H9 (cell line): ENCODE data around the gene ARAP2. TPM values are rescaled to one million over a fixed set of nuclear protein-coding genes. Genes with fewer than 3 reads are reported as not detected.

Experiments
- DNase-seq: peaks from one replicate; pipeline ENCODE4 v3.0.0-alpha.2; 2017
- H2AFZ ChIP-seq: one replicate; pipeline ENCODE4 v1.6.1; 2013; ENCODE audit warnings: mild to moderate bottlenecking, low read length, control low read depth, moderate library complexity
- H2AK5ac ChIP-seq: 2 replicates; pipeline ENCODE4 v1.6.1; 2013; ENCODE audit warnings: low read length, control low read depth, mixed read lengths; ENCODE audit not compliant: insufficient read length
- H2BK120ac ChIP-seq: one replicate; pipeline ENCODE4 v1.6.1; 2013; ENCODE audit warnings: low read depth, mild to moderate bottlenecking, low read length, control low read depth, inconsistent platforms; ENCODE audit not compliant: poor library complexity, severe bottlenecking
- H2BK12ac ChIP-seq: 2 replicates; pipeline ENCODE4 v1.6.1; 2013; ENCODE audit warnings: low read length, control low read depth, mixed read lengths, low read depth; ENCODE audit not compliant: insufficient read length
- H2BK15ac ChIP-seq: 2 replicates; pipeline ENCODE4 v1.6.1; 2013; ENCODE audit warnings: low read depth, low read length, control low read depth
- H2BK20ac ChIP-seq: one replicate; pipeline ENCODE4 v1.6.1; 2013; ENCODE audit warnings: low read depth, mild to moderate bottlenecking, low read length, control low read depth, inconsistent platforms; ENCODE audit not compliant: poor library complexity, severe bottlenecking
- H2BK5ac ChIP-seq: 2 replicates; pipeline ENCODE4 v1.6.1; 2013; ENCODE audit warnings: low read length, control low read depth, mixed read lengths; ENCODE audit not compliant: insufficient read length
- H3K14ac ChIP-seq: 2 replicates; pipeline ENCODE4 v1.6.1; 2013; ENCODE audit warnings: low read length, control low read depth; ENCODE audit not compliant: insufficient read depth
- H3K18ac ChIP-seq: 2 replicates; pipeline ENCODE4 v1.6.1; 2013; ENCODE audit warnings: low read depth, mild to moderate bottlenecking, mixed read lengths, low read length, control low read depth; ENCODE audit not compliant: insufficient read length
- H3K23ac ChIP-seq: 2 replicates; pipeline ENCODE4 v1.6.1; 2013; ENCODE audit warnings: low read length, control low read depth, mixed read lengths, low read depth; ENCODE audit not compliant: insufficient read length
- H3K23me2 ChIP-seq: 2 replicates; pipeline ENCODE4 v1.6.1; 2013; ENCODE audit warnings: low read depth, mild to moderate bottlenecking, mixed read lengths, low read length, control low read depth; ENCODE audit not compliant: insufficient read length, poor library complexity, severe bottlenecking
- H3K27ac ChIP-seq: 2 replicates; pipeline ENCODE4 v1.5.1; 2013; ENCODE audit warnings: low read length, control low read depth, mixed read lengths, low read depth; ENCODE audit not compliant: insufficient read length
- H3K27me3 ChIP-seq: 2 replicates; pipeline ENCODE4 v1.6.1; 2013; ENCODE audit warnings: low read length, control low read depth, inconsistent platforms; ENCODE audit not compliant: insufficient read depth
- H3K4ac ChIP-seq: 2 replicates; pipeline ENCODE4 v1.6.1; 2013; ENCODE audit warnings: low read depth, mild to moderate bottlenecking, control low read depth, inconsistent platforms, low read length, moderate library complexity
- H3K4me1 ChIP-seq: 2 replicates; pipeline ENCODE4 v1.6.1; 2013; ENCODE audit warnings: low read length, control low read depth, inconsistent platforms; ENCODE audit not compliant: insufficient read depth
- H3K4me2 ChIP-seq: 2 replicates; pipeline ENCODE4 v1.6.1; 2013; ENCODE audit warnings: low read length, control low read depth, mixed read lengths; ENCODE audit not compliant: insufficient read length, insufficient read depth
- H3K56ac ChIP-seq: 2 replicates; pipeline ENCODE4 v1.6.1; 2013; ENCODE audit warnings: low read depth, mild to moderate bottlenecking, mixed read lengths, low read length, control low read depth; ENCODE audit not compliant: insufficient read length
- H3K79me1 ChIP-seq: 2 replicates; pipeline ENCODE4 v1.6.1; 2013; ENCODE audit warnings: low read depth, mild to moderate bottlenecking, moderate library complexity, low read length, control low read depth, inconsistent platforms; ENCODE audit not compliant: insufficient read depth, poor library complexity, severe bottlenecking
- H3K79me2 ChIP-seq: 2 replicates; pipeline ENCODE4 v1.6.1; 2013; ENCODE audit warnings: low read length, control low read depth, inconsistent platforms; ENCODE audit not compliant: insufficient read depth
- H3K9ac ChIP-seq: 2 replicates; pipeline ENCODE4 v1.6.1; 2013; ENCODE audit warnings: low read length, control low read depth, mixed read lengths; ENCODE audit not compliant: insufficient read length; ENCODE audit errors: extremely low read depth
- H3K9me3 ChIP-seq: one replicate; pipeline ENCODE4 v1.6.1; 2013; ENCODE audit warnings: low read depth, low read length, inconsistent platforms; ENCODE audit not compliant: control insufficient read depth
- H3T11ph ChIP-seq: one replicate; pipeline ENCODE4 v1.6.1; 2013; ENCODE audit warnings: mild to moderate bottlenecking, low read length, control low read depth, inconsistent platforms
- H4K20me1 ChIP-seq: one replicate; pipeline ENCODE4 v1.6.1; 2013; ENCODE audit not compliant: control insufficient read depth, insufficient read length, insufficient read depth
- H4K5ac ChIP-seq: 2 replicates; pipeline ENCODE4 v1.6.1; 2013; ENCODE audit warnings: low read depth, mild to moderate bottlenecking, mixed read lengths, low read length, control low read depth; ENCODE audit not compliant: insufficient read length
- H4K8ac ChIP-seq: replicated peaks from 2 replicates; pipeline ENCODE4 v1.6.1; 2013; ENCODE audit warnings: low read length, control low read depth, mixed read lengths, low read depth; ENCODE audit not compliant: insufficient read length
- H4K91ac ChIP-seq: 2 replicates; pipeline ENCODE4 v1.6.1; 2013; ENCODE audit warnings: low read depth, mild to moderate bottlenecking, moderate library complexity, mixed read lengths, low read length, control low read depth; ENCODE audit not compliant: insufficient read length
- H3K27ac Mint-ChIP-seq, 3 experiments: 2 replicates in 2 of 3; 3 replicates in 1 of 3; pipeline ENCODE4 v1.8.0; 2020 to 2021; ENCODE audit warnings: mixed read lengths in 3 of 3, mild to moderate bottlenecking in 1 of 3, moderate library complexity in 1 of 3
- H3K27me3 Mint-ChIP-seq: 2 replicates; pipeline ENCODE4 v1.8.0; 2021; ENCODE audit warnings: low read depth, mild to moderate bottlenecking, moderate library complexity, mixed read lengths
- H3K36me3 Mint-ChIP-seq, 3 experiments: 2 replicates in 2 of 3; 3 replicates in 1 of 3; pipeline ENCODE4 v1.8.0; 2020 to 2021; ENCODE audit warnings: low read depth in 3 of 3, mixed read lengths in 3 of 3; ENCODE audit not compliant: insufficient read depth in 1 of 3
- H3K4me1 Mint-ChIP-seq, 2 experiments: 2 replicates each; pipeline ENCODE4 v1.8.0; 2020; ENCODE audit warnings: mixed read lengths in 2 of 2
- H3K4me3 Mint-ChIP-seq, 2 experiments: 2 replicates in 1 of 2; 3 replicates in 1 of 2; pipeline ENCODE4 v1.8.0; 2020 to 2021; ENCODE audit warnings: mild to moderate bottlenecking in 2 of 2, mixed read lengths in 2 of 2, moderate library complexity in 1 of 2
- H3K9me3 Mint-ChIP-seq, 2 experiments: 2 replicates in 1 of 2; 3 replicates in 1 of 2; pipeline ENCODE4 v1.8.0; 2020; ENCODE audit warnings: mild to moderate bottlenecking in 2 of 2, mixed read lengths in 2 of 2, moderate library complexity in 1 of 2
- CTCF ChIP-seq: fragments of 200-600 bp; sonication (generic); conservative IDR thresholded peaks from 3 replicates; pipeline ENCODE4 v1.8.0; 2021; ENCODE audit warnings: antibody characterized with exemption, mild to moderate bottlenecking
- WGBS: extraction: QIAGEN DNeasy Blood & Tissue Kit; methylation state at CpG from one replicate; pipeline ENCODE4 v1.1.7; 2013; ENCODE audit warnings: missing lambda C conversion rate, low lambda C conversion rate, mixed read lengths; ENCODE audit not compliant: insufficient read length; ENCODE audit errors: extremely low coverage; 5-methylcytosine and 5-hydroxymethylcytosine counted together
- total RNA-seq: library from RNA; stranded (reverse); gene quantifications from 2 replicates; pipeline ENCODE4 v1.2.1, GENCODE V29; 2021

The ARAP2 gene
- total RNA-seq, 1 experiment from 2014 or later, result 6.3 TPM

- Histone ChIP-seq H4K5ac (no peak overlapping the region), H3K56ac (no peak overlapping the region), H2AK5ac (no peak overlapping the region), H4K91ac (no peak overlapping the region), H3K23ac (no peak overlapping the region), H3K4me2 (no peak overlapping the region), H3T11ph (no peak overlapping the region), H3K27me3 (no peaks in the 10 kb centered on the region), H3K4ac (no peak overlapping the region), H3K9ac (no peak overlapping the region), H3K9me3 (no peaks in the 10 kb centered on the region), H2AFZ (no peak overlapping the region), H3K79me2 (no peaks in the 10 kb centered on the region), H3K14ac (no peak overlapping the region), H3K23me2 (no peaks in the 10 kb centered on the region), H4K8ac (no peak overlapping the region), H3K27ac (no peak overlapping the region), H3K79me1 (no peaks in the 10 kb centered on the region), H4K20me1 (no peaks in the 10 kb centered on the region), H2BK15ac (no peak overlapping the region), H3K4me1 (no peaks in the 10 kb centered on the region), H2BK5ac (no peak overlapping the region), H2BK120ac (no peak overlapping the region), H3K18ac (no peak overlapping the region), H2BK12ac (no peak overlapping the region), H2BK20ac (no peak overlapping the region)
- Mint-ChIP-seq H3K27ac (no peak overlapping the region), H3K4me3 (no peak overlapping the region), H3K36me3 (no peaks in the 10 kb centered on the region), H3K4me1 (peaks cover 7 to 8% of the 10 kb centered on the region in 2 experiments), H3K27me3 (no peaks in the 10 kb centered on the region), H3K9me3 (no peaks in the 10 kb centered on the region)
- TF ChIP-seq CTCF, result peak; percentile 79
- DNase-seq, result no peak
- no CpG with 5 or more reads among the region's 4 CpGs for WGBS
Observed at GRCh38 chr4:36187723-36188333, 56.5 kb downstream of the ARAP2 start.
